NCI-H82 (cell line): ENCODE results near the gene CFAP210.

Experiments used
- DNase-seq: peaks from one replicate; lab custom pipeline; 2025; lab: John Stamatoyannopoulos, UW

CFAP210 gene

DNA sequence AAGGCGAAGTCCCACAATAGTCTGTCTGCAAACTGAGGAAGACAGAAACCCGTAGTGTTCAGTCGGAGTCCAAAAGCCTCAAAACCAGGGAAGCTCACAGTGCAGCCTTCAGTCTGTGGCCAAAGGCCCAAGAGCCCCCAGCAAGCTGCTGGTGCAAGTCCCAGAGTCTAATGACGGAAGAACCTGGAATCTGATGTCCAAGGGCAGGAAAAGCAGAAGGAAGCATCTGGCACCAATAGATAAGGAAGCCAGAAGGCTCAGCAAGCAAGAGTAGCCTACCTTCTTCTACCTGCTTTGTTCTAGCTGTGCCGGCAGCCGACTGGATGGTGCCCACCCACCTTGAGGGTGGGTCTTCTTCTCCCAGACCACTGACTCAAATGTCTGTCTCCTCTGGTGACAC, 21.8 kb downstream of the CFAP210 start:
- no peak for DNase-seq

DNA sequence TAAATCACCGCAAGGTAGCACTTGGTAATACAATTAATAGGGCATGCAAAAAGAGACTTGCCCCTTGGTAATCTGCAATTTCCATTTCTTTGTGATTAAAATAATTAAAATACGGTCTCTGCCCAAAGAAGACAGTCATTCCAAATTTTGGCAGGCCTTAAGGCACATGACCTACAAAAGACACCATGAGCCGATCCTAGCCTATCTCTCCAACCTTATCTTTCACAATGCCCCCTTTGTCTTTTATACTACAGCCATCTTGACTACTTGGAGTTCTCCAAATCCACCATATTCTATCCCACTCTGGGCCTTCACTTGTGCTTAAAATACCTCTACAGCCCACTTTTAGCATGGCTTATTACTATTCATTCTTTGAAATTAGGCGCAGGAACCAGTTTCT, 23.3 kb downstream of the CFAP210 start:
- no peak for DNase-seq

DNA sequence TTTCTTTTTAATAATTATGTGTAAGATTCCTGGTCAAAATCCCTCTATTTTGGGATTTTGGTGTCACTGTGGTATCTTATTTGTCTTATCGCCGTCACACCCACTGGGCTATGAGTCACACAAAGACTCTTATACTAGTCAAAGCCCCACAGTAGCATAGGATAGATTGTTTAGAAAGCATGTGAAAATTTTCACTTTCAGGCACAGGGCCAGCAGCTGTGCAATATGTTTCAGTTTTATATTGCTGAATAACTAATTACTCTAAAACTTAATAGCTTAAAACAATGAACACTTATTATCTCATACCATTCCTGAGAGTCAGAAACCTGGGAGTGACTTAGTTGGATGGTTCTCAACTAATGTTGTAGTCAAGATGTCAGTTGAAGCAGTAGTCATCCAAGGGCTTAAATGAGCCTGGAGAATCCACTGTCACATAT, 24.0 kb downstream of the CFAP210 start:
- DNase-seq, result no peak

DNA sequence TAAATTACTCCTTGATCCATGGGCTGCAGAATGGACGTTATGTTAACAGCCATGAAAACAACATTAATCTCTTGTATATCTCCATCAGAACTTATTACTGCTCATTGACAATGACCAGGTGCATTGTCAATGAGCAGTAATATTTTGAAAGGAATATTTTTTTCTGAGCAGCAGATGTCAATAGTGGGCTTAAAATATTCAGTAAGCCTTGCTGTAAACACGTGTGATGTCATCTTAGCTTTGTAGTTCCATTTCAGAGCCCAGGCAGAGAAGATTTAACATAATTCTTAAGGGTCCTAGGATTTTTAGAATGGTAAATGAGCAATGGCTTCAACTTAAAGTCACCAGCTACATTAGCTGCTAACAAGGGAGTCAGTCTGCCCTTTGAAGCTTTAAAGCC, 26.6 kb downstream of the CFAP210 start:
- no peak for DNase-seq

DNA sequence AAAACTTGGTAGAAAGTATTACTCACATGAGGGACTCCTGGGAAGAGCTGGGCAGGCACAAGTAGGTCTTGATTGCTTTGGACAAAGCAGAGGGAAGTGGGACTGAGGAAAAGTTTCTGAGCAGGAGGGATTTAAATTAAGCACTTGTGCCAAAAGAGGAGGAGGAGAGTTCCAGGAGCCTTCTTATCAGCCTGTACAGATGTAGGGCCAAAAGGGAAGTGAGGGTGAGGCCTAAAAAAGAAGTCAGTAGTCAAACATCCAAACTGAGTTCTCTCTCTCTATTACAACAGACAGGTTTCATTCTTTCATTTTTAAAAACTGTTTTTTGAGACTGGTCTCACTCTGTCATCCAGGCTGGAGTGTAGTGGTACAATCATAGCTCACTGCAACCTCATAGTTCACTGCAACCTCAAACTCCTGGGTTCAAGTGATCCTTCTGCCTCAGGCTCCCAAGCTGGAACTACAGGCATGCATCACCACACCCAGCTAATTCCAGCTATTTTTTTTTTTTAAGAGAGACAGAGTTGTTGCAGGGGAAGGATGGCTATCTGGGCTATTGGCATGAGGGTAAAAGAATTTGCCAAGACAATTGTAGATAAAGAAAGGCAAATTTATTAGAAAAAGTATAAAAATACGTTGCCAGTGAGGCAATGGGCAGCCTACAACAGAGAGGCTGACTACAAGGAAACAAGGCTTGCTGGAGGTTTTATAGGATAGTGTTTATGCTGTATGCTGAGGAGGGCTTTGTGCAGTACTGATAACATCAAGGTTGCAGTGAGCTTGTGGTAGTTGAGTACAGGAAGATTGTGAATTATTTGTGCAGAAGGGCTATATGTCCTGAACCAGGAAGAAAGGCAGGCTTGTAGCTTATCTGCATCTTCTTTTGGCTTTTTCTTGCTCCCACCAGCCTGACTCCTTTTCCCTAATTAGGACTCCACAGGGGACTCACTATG, 29.0 kb downstream of the CFAP210 start:
- no peak for DNase-seq

DNA sequence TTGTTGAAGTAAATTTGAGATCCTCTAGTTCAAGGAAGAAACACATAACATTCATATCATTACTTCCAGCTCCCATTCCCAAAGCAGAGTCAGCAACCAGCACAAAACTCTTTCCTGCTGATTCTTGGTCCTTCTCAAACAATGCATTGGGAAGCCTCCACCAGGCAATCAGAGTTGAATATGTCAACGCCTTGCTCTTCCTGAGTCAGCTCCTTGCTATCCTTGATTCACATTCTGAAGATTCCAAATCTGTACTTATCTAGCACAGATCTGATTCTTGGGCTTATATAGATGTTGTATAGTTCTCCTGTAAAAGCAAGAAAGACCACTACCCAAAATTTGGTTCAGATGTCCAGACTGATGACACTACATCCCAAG, 29.6 kb downstream of the CFAP210 start:
- no peak for DNase-seq

DNA sequence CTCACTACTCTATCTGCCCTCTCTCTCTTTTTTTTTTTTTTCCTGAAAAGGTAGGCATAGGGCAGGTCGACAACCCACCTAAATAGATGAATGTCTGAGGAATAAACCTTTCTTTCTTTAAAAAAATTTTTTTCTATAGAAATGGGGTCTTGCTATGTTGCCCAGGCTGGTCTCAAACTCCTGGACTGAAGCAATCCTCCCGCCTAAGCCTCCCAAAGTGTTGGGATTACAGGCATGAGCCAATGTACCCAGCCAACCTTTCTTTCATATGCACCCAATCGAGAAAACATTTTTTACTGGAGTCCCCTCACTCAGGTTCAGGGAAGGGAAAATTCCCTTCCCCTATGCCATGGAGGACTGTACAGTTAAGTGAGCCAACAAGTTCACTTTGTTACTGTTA, 31.0 kb downstream of the CFAP210 start:
- DNase-seq, result no peak

DNA sequence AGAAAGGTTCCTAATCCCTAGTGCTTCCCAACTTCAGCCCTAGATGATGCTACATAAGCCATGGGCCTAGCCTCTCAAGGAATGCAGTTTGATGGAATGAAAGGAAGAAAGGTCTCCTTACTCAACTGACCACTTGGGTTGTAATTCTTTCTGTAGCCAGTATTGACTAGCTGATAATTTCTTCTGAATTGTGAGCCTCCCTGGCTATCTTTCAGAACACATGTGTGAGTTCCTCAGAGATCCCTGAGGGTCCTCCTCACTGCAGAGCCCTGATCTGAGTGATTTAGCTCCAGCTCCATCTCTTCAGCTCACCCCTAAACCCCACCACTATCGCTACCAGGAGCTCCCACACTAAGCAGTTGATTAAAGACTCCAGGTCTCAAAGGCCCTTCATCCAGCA, 31.5 kb downstream of the CFAP210 start:
- no peak for DNase-seq

DNA sequence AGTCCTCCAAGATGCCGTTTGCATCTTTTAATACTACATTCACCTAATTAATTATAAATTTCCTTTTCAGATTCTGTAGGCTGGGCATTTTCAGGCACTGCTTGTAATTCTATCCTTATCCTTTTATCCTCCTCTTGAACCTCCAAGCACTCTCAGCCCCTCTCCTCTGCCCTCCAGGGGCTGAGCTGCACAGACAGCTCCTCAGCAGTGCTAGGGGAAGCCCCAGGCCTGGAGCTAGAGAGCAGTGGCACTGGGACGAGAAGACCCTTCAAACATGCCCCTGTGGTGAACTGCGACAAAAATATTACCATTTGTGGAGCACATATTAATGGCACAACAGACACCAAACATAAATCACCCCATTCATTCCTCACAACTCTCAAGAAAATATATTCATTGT, 32.9 kb downstream of the CFAP210 start:
- DNase-seq, result peak; percentile 74

DNA sequence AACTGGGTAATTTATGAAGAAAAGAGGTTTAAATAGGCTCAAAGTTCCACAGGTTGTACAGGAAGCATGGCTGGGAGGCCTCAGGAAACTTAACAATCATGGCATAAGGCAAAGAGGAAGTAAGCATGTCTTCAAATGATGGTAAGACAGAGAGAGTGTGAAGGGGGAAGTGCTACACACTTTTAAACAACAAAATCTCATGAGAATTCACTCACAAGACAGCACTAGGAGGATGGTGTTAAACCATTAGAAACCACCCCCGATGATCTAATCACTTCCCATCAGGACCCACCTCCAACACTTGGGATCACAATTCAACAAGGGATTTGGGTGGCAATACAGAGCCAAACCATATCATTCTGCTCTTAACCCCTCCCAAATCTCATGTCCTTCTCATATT, 34.9 kb downstream of the CFAP210 start:
- DNase-seq, result peak; percentile 52

DNA sequence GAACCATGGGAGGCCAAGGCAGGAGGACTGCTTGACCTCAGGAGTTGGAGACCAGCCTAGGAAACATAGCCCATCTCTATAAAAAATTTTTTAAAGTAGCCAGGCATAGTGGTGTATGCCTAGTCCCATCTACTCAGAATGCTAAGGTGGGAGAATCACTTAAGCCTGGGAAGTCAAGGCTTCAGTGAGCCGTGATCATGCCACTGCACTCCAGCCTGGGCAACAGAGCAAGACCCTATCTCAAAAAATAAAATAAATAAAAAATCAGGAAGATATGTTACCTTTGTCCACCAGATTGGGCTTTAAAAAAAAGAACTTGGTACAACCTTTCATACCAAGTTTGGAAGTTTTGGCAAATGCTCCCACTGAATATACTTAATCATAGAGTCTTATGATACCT, 35.3 kb downstream of the CFAP210 start:
- no peak for DNase-seq

DNA sequence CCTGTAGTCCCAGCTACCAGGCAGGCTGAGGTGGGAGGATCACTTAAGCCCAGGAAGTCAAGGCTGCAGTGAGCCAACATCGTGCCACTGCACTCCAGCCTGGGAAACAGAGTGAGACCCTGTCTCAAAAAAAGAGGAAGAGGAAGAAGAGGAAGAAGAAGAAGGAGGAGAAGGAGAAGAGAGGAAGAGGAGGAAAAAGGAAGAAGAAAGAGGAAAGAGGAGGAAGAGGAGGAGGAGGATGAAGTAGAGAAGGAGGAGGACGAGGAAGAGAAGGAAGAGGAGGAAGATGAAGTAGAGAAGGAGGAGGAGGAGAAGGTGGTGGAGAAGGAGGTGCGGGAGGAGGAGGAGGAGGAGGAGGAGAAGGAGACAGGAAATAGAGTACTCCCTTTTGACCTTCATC, 38.0 kb downstream of the CFAP210 start:
- DNase-seq, result no peak

DNA sequence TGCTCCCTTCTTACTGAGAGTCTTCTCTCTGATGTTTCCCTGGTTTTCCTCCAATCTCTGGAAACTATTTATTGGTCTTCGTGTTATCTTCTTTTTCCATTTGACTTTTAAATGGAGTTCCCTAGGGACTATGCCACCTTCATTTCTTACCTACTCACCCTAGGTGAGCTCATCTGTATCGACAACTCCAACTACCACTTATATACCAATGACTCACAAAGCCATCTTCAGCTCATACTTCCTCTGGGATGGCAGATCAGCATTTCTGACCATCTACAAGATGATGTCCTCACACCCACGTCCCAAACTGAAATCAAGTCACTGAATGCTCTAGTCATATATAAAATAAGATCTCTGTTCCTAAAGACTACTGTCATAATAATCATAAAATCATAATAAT, 40.6 kb downstream of the CFAP210 start:
- DNase-seq, result no peak

DNA sequence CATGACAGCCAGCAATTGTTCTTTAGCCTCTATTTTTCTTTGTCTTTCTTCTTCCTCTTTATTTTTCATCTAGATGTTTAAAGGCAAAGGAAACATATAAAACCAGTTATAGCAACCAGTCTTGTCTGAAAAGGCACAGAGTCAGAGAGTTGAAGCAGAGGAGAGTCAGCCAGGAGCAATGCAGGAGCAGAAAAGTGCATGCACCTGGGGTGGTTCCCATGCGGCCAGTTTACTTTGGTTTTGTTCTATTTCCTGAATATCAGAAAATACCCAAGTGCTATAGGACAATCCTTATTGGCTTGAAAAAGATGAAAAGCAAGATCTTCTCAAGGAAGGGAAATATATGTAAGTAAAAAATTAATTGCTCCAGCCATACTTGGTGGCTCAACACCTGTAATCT, 44.9 kb downstream of the CFAP210 start:
- DNase-seq, result no peak

DNA sequence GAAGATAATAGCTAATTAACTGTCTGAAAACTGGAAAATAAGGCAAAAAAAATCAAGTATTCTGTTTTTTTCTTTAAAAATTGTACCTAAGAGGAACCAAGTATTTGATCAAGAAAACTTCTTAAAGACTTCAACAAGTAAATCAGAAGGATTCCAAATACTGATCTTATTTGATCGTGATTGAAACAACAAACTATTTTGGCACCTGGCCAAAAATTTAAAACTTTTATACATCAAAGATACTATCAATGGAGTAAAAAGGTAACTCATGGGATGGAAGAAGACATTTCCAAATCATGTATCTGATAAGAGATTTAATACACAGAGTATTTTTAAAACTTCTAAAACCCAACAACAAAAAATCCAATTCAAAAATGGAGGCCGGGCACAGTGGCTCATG, 46.7 kb downstream of the CFAP210 start:
- no peak for DNase-seq

DNA sequence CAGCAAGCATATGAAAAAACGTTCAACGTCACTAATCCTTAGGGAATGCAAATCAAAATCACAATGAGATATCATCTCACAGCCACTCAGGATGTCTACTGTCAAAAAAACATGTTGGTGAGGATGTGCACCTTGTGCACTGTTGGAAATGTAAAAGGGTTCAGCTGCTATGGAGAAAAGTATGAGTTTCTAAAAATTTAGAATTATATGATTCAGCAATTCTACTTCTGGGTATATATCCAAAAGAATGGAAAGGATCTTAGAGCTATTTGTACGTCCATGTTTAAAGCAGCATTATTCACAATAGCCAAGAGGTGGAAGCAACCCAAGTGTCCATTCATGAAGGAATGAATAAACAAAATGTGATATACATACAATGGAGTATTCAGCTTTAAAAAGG, 50.0 kb downstream of the CFAP210 start:
- no peak for DNase-seq

DNA sequence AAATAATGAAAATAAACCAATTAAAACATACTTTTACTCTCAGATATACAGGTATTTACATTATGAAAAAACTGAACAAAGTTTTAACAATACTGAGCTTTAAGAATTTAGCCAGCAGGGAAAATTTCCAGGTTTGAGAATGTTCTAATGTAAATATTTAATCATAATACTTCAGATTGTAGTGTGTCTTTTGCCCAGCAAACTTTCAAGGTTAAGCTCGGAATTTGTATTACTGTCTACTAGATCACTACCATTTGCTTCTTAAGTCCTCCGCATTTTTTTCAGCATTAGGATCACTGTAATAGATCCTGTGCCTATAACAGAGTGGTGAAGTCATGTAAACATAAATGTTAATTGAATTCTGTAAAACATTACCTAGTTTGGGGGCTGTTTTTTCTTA, 52.7 kb downstream of the CFAP210 start:
- no peak for DNase-seq

DNA sequence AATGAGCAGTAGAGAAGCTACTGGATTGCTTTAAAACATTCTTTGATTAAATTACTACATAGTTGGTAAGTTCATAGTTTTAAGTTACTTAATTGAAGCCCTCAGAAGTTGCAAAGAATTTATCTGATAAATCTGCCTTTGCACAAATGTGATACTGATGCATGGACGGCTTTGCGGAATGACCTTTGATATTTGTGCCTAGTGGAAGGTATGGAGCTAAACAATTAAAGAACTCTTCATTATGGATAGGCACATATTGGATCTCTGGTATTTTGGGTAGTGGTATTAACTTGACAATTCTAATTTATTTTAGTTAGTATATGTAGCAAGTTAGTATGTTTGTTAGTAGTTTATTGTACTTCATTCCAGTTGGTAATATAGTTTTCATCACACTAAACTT, 54.1 kb downstream of the CFAP210 start:
- no peak for DNase-seq

DNA sequence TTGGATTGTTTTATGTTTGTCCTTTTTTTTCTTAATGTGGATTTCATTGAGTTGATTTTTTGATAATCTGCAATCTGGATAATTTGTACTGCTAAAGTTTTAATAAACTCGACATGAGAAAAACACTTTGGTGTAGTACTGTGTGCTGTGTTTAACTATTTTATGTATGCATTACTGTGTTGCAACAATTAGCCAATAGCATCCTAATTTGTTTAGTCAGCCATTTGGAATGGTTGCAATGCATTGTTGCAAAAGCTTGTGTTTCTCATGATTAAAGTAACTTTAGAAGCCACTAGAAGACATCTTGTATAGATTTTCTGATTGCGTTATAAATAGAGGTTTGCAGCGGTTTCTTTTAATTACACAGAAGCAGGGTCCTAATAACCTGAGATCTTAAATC, 56.6 kb downstream of the CFAP210 start:
- DNase-seq, result no peak

DNA sequence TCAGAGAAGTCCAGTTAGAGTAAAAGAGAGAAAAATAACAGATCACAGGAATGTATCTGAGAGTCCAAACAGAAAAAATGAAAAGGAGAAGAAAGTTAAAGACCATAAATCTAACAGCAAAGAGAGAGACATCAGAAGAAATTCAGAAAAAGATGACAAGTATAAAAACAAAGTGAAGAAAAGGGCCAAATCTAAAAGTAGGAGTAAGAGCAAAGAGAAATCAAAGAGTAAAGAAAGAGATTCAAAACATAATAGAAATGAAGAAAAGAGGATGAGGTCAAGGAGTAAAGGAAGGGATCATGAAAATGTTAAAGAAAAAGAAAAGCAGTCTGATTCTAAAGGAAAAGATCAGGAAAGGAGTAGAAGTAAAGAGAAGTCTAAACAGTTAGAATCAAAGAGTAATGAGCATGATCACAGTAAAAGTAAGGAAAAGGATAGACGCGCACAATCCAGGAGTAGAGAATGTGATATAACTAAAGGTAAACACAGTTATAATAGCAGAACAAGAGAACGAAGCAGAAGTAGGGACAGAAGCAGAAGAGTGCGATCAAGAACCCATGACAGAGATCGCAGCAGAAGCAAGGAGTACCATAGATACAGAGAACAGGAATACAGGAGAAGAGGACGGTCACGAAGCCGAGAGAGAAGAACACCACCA, 57.6 kb downstream of the CFAP210 start:
- no peak for DNase-seq

DNA sequence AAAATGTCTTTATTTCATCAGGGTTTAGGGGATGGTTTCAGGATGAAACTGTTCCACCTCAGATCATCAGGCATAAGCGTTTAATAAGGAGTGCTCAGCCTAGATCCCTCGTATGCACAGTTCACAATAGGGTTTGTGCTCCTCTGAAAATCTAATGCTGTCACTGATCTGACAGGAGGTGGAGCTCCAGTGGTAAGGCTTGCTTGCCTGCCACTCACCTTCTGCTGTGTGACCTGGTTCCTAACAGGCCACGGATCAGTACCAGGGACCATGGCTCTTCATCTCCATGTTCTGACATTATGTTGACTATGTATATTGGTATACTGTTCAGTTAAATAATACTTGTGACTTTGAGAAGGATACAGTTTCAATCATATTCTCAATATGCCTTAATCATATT, 68.4 kb downstream of the CFAP210 start:
- no peak for DNase-seq

DNA sequence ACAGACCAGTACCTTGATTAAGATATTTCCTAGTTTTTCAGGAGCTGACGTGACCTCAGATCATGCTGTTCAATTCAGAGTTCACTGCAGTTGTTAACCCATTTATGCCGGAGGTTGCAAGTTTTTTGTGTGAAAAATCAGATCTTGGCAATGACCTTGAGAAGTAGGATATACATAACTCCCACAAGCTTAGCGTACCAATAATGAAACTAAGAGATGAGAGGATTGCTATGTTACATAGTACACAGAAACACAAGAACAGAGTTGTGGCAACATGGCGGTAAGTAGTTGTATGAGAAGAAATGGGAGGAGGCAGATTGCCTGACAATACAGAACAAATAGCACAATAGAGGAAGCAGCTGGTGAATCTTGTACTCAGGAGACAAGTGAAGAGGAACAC, 71.0 kb downstream of the CFAP210 start:
- no peak for DNase-seq

DNA sequence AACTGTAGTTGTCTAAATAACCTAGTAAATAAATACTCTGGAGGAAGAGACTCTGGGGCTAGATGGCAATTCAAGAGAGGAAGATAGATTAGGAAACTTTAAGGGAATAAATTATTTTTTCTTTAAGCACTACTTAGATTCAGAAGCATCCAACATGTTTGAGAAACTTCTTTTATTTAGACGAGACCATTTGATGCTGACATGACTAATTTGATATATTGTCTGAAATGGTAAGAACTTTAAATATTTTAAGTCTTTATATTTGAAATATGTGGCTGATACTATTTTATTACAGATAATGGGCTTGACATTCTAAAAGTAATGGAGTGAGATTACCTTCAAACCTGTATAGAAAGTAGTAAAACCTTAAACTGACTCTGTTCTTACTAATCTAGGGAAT, 73.7 kb downstream of the CFAP210 start:
- no peak for DNase-seq

DNA sequence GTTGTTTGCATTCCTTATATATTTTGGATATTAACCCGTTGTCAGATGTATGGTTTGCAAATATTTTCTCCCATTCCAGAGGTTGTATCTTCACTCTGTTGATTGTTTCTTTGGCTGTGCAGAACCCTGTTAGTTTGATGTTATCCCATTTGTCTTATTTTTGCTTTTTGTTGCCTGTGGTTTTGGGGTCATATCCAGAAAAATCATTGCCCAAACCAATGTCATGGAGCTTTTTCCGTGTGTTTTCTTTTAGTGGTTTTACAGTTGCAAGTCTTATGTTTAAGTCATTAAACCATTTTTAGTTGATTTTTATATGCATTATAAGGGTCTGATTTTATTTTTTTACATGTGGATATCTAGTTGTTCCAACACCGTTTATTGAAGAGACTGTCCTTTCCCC, 74.3 kb downstream of the CFAP210 start:
- no peak for DNase-seq
